Right cardiac atrium (tissue), 5 donors: ENCODE data around the gene RTN1. TPM values are rescaled to one million over a fixed set of nuclear protein-coding genes. Genes with fewer than 3 reads are reported as not detected.

Experiments used
- ATAC-seq, 2 donors: fragments of 200-7000 bp; cut with Tn5 transposase; one replicate each; pipeline versions ENCODE4 v1.8.0 to v1.9.1; 2020; ENCODE audit warnings: moderate library complexity in 2 of 2, mild to moderate bottlenecking in 1 of 2
- DNase-seq, 3 donors: peaks; one replicate each; pipeline ENCODE4 v3.0.0-alpha.2; 2020
- H3K27ac ChIP-seq: one replicate; pipeline ENCODE4 v1.5.1; 2013; ENCODE audit warnings: mild to moderate bottlenecking, low read length, control low read depth, moderate library complexity
- H3K27me3 ChIP-seq: one replicate; pipeline ENCODE4 v1.6.1; 2013; ENCODE audit not compliant: control insufficient read depth, insufficient read depth
- H3K4me1 ChIP-seq: one replicate; pipeline ENCODE4 v1.6.1; 2013; ENCODE audit warnings: low read length; ENCODE audit not compliant: control insufficient read depth, insufficient read depth
- H3K4me3 ChIP-seq: one replicate; pipeline ENCODE4 v1.5.1; 2013; ENCODE audit warnings: low read length, control low read depth
- H3K9me3 ChIP-seq: one replicate; pipeline ENCODE4 v1.6.1; 2013; ENCODE audit warnings: low read length; ENCODE audit not compliant: control insufficient read depth
- WGBS: extraction: QIAGEN DNeasy Blood & Tissue Kit; methylation state at CpG from one replicate; pipeline ENCODE4 v1.1.7; 2013; 5-methylcytosine and 5-hydroxymethylcytosine counted together
- intact Hi-C, 4 donors: fragments of 100-400 bp; cut with DNase I; formaldehyde crosslinking; loops; one replicate each; pipeline versions ENCODE4 v1.11.0 to v1.14.0; 2022 to 2023
- polyA plus RNA-seq: library from polyadenylated mRNA; stranded (reverse); fragments of 200-250 nt; gene quantifications from one replicate; pipeline ENCODE4 v1.2.3, GENCODE V29; 2013
- total RNA-seq, 4 donors: library from RNA; stranded (reverse); fragmentation: NEBNext Ultra II Directional; extraction: Animal tissue kit (Norgen Biotek cat#: 25700); gene quantifications; one replicate each; pipeline ENCODE4 v1.2.1, GENCODE V29; 2021
- donor health status: healthy with polysubstance abuse.
- donor health status: DM: no; HTN: yes; CAD: no.
- donor health status: DM: no; HTN: no; CAD: no.
- donor health status: DM: no; HTN: yes; CAD: no; lungs with severe emphysema.
- donor health status: DM: yes; HTN: yes; CAD: no.

RTN1 gene
- total and polyA plus RNA-seq, 5 donors: 1.1 to 3.2 (median 3.0) TPM

DNA sequence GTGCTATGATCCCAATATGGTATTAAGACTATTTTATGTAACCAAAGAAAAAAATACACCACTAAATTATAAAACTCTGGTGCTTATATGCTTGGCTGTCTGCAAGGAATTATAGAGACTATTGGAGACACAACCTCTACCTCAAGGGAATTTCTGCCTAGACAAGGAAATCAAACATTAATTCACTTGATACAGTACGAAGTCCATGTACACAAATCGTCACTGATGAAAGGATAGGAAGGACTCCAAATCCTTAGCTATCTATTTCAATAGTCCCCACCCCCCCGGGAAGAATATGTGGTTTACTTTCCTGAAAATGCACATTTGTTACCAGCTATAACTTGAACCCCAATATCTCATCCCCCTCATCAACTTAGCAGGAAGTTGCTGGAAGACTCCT is 21.9 kb downstream of the RTN1 start:
- ATAC-seq: no peak
- no peaks in the 10 kb centered on the region for H3K9me3 ChIP-seq
- intact Hi-C loops: no loop called here
- no peak overlapping the region for H3K27ac ChIP-seq
- DNase-seq: no peak
- no peak overlapping the region for H3K4me3 ChIP-seq
- 76% methylated on average over 3 of the region's 3 CpGs for whole genome bisulfite sequencing
- no peaks in the 10 kb centered on the region for H3K4me1 ChIP-seq
- H3K27me3 ChIP-seq: no peaks in the 10 kb centered on the region

DNA sequence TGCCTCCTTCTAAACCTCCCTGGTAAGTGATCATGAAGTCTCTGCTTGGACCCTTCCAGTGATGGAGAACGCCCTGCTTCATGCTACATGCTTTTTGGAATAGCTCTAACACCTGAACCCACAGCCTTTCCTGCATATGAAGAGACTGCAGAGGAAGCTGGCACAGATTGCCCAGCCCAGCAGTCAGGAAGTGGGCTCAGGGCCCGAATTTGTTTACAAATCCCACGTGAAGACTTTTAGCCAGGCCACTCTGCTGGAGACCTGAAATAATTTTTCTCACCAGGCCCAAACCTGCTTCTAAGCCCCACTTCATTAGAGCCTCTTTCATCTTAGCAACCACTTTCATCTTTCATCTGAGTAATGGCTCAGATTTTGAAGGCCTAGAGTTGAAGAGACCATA is 22.9 kb downstream of the RTN1 start:
- Histone ChIP-seq H3K9me3 (no peaks in the 10 kb centered on the region), H3K4me3 (no peak overlapping the region), H3K27ac (no peak overlapping the region), H3K27me3 (no peaks in the 10 kb centered on the region), H3K4me1 (no peaks in the 10 kb centered on the region)
- WGBS: 38% methylated on average over 3 of the region's 3 CpGs
- DNase-seq (no peak), ATAC-seq (no peak)
- intact Hi-C loops: no loop called here

DNA sequence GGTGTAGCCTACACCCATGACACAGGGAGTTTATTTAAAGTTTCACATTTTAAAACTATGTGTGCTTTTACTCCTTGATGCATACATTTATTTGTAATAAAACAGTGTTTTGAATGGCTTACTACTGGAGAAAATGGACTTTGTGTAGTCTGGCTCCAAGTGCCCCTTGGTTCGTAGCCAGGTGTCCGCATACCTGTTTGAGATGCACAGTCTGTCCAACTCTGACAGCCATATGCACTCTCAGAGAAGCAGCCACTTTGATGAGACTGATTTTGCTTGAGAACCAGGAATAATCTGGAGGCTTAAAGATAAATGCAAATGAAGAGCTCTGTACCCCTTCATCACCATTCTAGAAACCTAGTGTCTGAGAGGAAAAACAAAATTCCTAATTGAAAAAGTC is 24.0 kb downstream of the RTN1 start:
- H3K27ac ChIP-seq: no peak overlapping the region
- H3K27me3 ChIP-seq: no peaks in the 10 kb centered on the region
- ATAC-seq: no peak
- DNase-seq: no peak
- H3K9me3 ChIP-seq: no peaks in the 10 kb centered on the region
- H3K4me1 ChIP-seq: no peaks in the 10 kb centered on the region
- WGBS: 90% methylated on average over 2 of the region's 2 CpGs
- no peak overlapping the region for H3K4me3 ChIP-seq
- intact Hi-C loops: no loop called here

DNA sequence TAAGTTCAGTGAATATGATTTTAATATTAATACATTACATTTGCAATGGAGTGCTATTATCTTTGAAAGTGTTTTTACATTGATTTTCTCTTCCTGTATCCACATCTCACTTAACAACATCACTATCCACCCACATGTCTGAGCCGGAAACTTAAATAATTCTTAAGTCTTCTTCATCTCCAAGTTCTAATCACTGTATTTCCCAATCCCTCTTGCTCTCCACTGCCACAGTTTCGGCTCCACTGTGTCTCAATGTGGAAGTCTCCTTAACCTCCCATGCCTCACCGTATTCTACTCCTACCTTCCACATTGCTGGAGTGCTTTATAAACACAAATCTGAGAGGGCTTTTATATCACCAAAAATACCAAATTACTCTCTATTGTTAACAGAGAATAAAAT is 25.3 kb downstream of the RTN1 start:
- no peak for ATAC-seq
- intact Hi-C loops: no loop called here
- no peak overlapping the region for H3K27ac ChIP-seq
- DNase-seq: no peak
- no peaks in the 10 kb centered on the region for H3K27me3 ChIP-seq
- no peaks in the 10 kb centered on the region for H3K4me1 ChIP-seq
- no peaks in the 10 kb centered on the region for H3K9me3 ChIP-seq
- H3K4me3 ChIP-seq: no peak overlapping the region
- 52% methylated on average over 3 of the region's 3 CpGs for WGBS

DNA sequence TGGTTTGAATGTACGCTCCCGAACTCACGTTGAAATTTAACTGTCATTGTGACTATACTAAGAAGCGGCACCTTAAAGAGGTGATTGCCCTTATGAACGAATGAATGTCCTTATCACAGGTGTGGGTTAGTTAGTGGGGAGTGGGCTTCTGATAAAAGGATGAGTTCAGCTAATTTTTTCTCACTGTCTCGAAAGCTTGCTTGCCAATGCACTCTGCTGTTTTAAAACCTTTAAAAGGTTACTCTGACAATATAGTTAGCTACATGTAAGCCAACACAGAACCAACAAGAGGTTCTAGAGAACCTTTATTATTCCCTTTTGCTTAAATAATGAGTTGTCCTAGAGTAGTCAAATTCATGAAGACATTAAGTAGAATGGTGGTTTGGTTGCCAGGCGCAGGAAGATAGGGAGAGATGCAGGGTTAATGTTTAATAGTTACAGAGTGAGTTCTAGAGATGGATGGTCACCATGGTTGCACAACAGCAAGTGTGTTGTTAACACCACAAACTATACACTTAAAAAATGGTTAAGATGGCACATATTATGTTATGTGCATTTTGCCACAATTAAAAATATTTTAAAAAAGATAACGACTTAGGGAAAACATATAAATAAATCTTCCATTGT is 26.3 kb downstream of the RTN1 start:
- intact Hi-C loops: no loop called here
- ATAC-seq (no peak), DNase-seq (no peak)
- 85% methylated on average over 8 of the region's 8 CpGs for WGBS
- H3K4me1 ChIP-seq: no peaks in the 10 kb centered on the region
- H3K9me3 ChIP-seq: no peaks in the 10 kb centered on the region
- no peak overlapping the region for H3K4me3 ChIP-seq
- H3K27me3 ChIP-seq: no peaks in the 10 kb centered on the region
- no peak overlapping the region for H3K27ac ChIP-seq

DNA sequence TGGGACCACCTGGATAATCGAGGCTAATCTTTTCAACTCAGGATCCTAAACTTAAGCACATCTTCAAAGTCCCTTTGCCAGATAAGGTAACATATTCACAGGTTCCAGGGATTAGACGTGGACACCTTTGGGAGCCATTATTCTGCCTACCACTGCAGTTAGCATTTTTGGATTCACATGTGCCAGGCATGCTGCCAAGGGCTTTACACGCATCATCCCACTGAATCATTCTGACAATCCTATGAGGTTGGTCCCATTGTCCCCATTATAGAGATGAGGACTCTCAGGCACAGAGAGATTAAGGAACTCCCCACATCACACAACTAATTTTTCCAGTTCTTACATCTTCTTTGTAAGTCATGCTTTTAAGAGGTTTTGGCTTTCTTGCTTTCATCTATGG is 34.5 kb downstream of the RTN1 start:
- ATAC-seq (no peak), DNase-seq (no peak)
- intact Hi-C loops: no loop called here
- Histone ChIP-seq H3K27me3 (no peaks in the 10 kb centered on the region), H3K9me3 (no peaks in the 10 kb centered on the region), H3K4me1 (no peaks in the 10 kb centered on the region), H3K4me3 (no peak overlapping the region), H3K27ac (no peak overlapping the region)
- 55% methylated on average over 3 of the region's 3 CpGs for WGBS

DNA sequence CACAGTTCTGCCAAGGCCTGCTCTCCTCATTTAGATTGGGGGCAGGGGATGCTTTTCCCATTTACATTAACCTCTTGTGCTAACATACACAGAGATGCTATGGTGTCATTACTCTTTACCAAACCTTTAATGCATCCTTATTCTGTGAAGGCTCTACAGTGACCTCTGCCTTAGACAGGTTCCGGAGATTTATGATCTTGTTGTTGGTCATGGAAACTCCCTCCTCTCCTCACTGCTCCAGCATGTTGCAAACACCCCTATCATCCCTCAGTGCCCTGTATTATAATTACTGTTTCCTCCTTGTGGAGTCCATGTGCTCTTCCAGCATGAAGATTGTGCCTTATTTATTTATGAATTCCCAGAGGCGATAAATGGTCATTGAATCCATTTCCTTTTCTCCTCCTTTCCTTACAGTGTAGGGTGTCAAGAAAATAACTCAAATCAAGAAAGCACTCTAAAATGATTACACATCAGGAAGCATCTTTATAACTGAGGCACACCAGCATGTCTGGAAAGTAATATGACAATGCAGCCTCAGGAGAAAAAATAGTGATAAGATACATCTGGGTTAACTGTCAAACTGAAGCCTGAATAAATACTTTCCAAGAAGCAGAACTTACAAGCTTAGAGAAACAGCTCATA is 37.8 kb downstream of the RTN1 start:
- no peak for ATAC-seq
- Histone ChIP-seq H3K4me3 (no peak overlapping the region), H3K4me1 (no peaks in the 10 kb centered on the region), H3K27me3 (no peaks in the 10 kb centered on the region), H3K27ac (no peak overlapping the region), H3K9me3 (no peaks in the 10 kb centered on the region)
- no peak for DNase-seq
- intact Hi-C loops: no loop called here
- 82% methylated on average over 2 of the region's 2 CpGs for WGBS

DNA sequence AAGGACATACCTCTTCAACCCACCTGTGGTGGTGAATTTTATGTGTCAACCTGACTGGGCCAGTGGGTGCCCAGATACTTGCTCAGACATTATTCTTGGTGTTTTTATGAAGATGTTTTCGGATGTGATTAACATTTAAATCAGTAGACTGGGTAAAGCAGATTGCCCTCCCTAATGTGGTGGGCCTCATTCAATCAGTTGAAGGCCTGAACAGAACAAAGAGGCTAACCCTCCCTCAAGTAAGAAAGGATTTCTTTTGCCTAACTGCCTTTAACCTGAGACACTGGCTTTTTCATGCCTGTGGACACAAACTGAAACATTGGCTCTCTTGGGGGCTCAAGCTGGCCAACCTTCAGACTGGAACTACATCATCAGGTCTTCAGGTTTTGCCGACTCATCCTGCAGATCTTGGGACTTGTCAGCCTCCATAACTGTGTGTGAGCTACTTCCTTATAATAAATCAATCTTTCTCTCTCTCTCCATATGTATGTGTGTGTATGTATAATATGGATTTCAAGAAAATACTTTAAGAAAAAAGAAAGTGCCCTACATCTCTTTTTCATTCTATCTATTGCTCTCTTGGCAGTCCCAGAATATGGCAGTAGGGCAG is 39.4 kb downstream of the RTN1 start:
- ATAC-seq (no peak), DNase-seq (no peak)
- intact Hi-C loops: no loop called here
- H3K27ac ChIP-seq: no peak overlapping the region
- no peak overlapping the region for H3K4me3 ChIP-seq
- no peaks in the 10 kb centered on the region for H3K9me3 ChIP-seq
- H3K27me3 ChIP-seq: no peaks in the 10 kb centered on the region
- WGBS: 83% methylated on average over 2 of the region's 2 CpGs
- no peaks in the 10 kb centered on the region for H3K4me1 ChIP-seq

DNA sequence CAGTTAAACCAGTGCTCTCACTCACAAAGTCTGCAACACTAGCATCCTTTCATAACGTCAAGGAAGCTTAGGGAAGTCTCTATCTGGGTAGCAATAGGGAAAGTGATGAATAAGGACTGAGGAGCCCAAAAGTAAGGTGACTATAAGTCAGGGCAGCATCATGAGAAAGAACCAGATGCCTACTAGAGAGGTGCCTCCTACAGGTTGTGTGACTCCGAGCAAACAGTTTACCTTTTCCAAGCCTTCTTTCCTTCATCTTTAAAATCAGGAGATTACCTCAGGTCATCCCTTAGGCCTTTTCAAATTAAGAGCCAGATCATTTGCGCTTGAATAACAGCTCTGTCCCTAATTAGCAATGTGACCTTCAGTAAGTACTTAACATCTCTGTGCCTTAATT is 40.2 kb downstream of the RTN1 start:
- Histone ChIP-seq H3K27ac (no peak overlapping the region), H3K27me3 (no peaks in the 10 kb centered on the region), H3K4me3 (no peak overlapping the region), H3K9me3 (no peaks in the 10 kb centered on the region), H3K4me1 (no peaks in the 10 kb centered on the region)
- WGBS: 62% methylated on average over 3 of the region's 3 CpGs
- intact Hi-C loops: no loop called here
- DNase-seq: no peak
- ATAC-seq: no peak

DNA sequence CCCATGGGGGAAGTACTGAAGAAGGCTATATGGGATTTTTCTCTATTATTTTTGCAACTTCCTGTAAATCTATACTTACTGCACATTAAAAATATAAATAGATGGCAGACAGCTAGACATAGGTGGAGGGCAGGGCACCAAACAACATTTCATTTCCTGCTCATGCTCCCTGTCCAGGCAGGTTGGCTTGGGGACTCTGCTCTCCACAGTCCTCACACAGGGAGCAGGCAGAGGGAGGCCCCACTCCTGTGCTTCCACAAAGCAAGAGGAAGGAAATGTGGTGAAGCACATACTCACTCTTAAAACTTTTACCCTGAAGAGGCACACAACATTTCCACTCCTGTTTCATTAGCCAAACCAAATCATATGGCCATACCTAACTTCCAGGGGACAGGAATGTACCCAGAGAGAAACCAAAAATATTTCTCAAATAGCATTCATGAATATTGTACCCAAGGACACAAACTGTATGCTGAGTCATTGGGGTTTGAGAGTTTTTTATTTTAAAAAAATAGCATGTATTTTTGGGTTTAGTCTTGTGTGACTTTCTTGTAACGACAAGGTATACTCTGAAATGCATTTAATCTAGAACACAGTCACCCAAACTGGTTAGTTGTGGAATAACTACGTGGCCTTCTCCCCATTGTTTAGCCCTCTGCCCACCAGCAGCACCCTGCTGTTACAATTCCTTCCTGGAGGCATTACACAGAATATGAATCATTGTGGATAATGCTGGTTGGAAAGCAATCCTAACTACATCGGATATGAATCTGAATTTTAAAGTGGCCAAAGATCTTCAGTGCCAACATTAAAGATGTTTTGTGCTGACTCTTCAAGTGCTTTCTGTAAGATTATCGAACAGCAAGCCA is 40.9 kb downstream of the RTN1 start:
- Histone ChIP-seq H3K4me1 (no peaks in the 10 kb centered on the region), H3K27me3 (no peaks in the 10 kb centered on the region), H3K27ac (no peak overlapping the region), H3K9me3 (no peaks in the 10 kb centered on the region), H3K4me3 (no peak overlapping the region)
- DNase-seq (no peak), ATAC-seq (no peak)
- intact Hi-C loops: no loop called here
- 62% methylated on average over 4 of the region's 4 CpGs for WGBS

DNA sequence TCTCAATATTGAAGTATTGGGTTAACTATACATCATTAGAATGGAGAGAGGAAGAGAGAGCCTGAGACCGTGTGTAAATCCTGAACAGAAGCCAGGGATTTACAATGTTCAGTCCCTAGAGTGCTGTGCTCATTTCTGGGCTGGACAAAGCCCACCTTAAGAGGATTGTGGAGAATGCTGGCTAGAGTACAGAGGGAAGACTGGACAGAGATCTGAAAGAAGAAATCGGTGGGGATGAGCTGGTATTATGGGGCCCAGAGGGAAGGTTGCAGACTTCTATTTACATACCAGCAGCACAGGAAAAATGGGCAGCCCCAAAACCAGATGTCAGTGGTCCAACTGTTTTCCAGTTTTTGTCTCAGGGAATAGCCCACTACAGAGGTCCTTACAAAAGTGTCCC is 42.3 kb downstream of the RTN1 start:
- Histone ChIP-seq H3K4me3 (no peak overlapping the region), H3K27me3 (no peaks in the 10 kb centered on the region), H3K27ac (no peak overlapping the region), H3K4me1 (no peaks in the 10 kb centered on the region), H3K9me3 (no peaks in the 10 kb centered on the region)
- ATAC-seq: no peak
- intact Hi-C loops: no loop called here
- DNase-seq: no peak
- WGBS: 37% methylated on average over 2 of the region's 2 CpGs
